GM12878 (cell line): Measurements from ENCODE around the gene SRSF8. TPM values are rescaled to one million over a fixed set of nuclear protein-coding genes. Genes with fewer than 3 reads are reported as not detected.

Experiments
- BHLHE40 ChIP-seq, 2 experiments: fragments of 450-650 bp in 1 of 2; IDR thresholded peaks; 2 replicates each; pipeline ENCODE4 v1.6.1; 2011 to 2017; ENCODE audit warnings: low read depth in 2 of 2, borderline replicate concordance in 1 of 2, improper control_type of control experiment in 1 of 2, low read length in 1 of 2, mild to moderate bottlenecking in 1 of 2
- DPF2 ChIP-seq: fragments of 450-650 bp; IDR thresholded peaks from 2 replicates; pipeline ENCODE4 v1.6.1; 2017; ENCODE audit warnings: mild to moderate bottlenecking
- EZH2 ChIP-seq: IDR thresholded peaks from 2 replicates; pipeline ENCODE4 v1.6.1; 2012; ENCODE audit warnings: low read depth, mild to moderate bottlenecking, control low read depth, inconsistent platforms, low read length, borderline replicate concordance; ENCODE audit not compliant: control insufficient read depth
- GATAD2B ChIP-seq: fragments of 450-650 bp; conservative IDR thresholded peaks from 2 replicates; pipeline ENCODE4 v1.6.1; 2017; ENCODE audit warnings: low read depth, mild to moderate bottlenecking, moderate library complexity
- HCFC1 ChIP-seq: fragments of 150-350 bp; IDR thresholded peaks from 2 replicates; pipeline ENCODE4 v1.6.1; 2014; ENCODE audit warnings: low read length
- IKZF1 ChIP-seq: fragments of 450-650 bp; conservative IDR thresholded peaks from 2 replicates; pipeline ENCODE4 v1.6.1; 2017; ENCODE audit warnings: antibody characterized with exemption, mild to moderate bottlenecking
- KAT2A ChIP-seq: conservative IDR thresholded peaks from 2 replicates; pipeline ENCODE4 v1.6.1; 2011; ENCODE audit warnings: low read depth, low read length; ENCODE audit not compliant: control insufficient read depth
- NBN ChIP-seq: fragments of 450-650 bp; IDR thresholded peaks from 2 replicates; pipeline ENCODE4 v1.6.1; 2016
- NFIC ChIP-seq: IDR thresholded peaks from 2 replicates; pipeline ENCODE4 v1.6.1; 2012; ENCODE audit warnings: low read depth, mild to moderate bottlenecking, inconsistent platforms, low read length, moderate library complexity
- POLR2A ChIP-seq: IDR thresholded peaks from 2 replicates; pipeline ENCODE4 v1.6.1; 2011; ENCODE audit warnings: low read depth, mild to moderate bottlenecking, low read length
- RBBP5 ChIP-seq: fragments of 200-600 bp; sonication (generic); conservative IDR thresholded peaks from 2 replicates; pipeline ENCODE4 v1.6.1; 2016
- RELB ChIP-seq: fragments of 450-650 bp; IDR thresholded peaks from 2 replicates; pipeline ENCODE4 v1.6.1; 2017; ENCODE audit warnings: low read depth, mild to moderate bottlenecking, moderate library complexity
- TARDBP ChIP-seq: IDR thresholded peaks from 2 replicates; pipeline ENCODE4 v1.6.1; 2016; ENCODE audit warnings: borderline replicate concordance
- TCF7 ChIP-seq: IDR thresholded peaks from 2 replicates; pipeline ENCODE4 v1.6.1; 2014; ENCODE audit warnings: antibody characterized with exemption, borderline replicate concordance
- ZBTB40 ChIP-seq: fragments of 450-650 bp; IDR thresholded peaks from 2 replicates; pipeline ENCODE4 v1.6.1; 2016; ENCODE audit warnings: mild to moderate bottlenecking, moderate library complexity, borderline replicate concordance
- polyA plus RNA-seq, 11 experiments: library from polyadenylated mRNA; depleted of rRNA in 4 of 11; unstranded in 6 of 11; stranded (reverse) in 5 of 11; fragments of >200 nt; fragmentation: Nextera tagmentation in 4 of 11; fragmentation: Illumina TruSeq in 1 of 11; extraction: Ambion mirVana in 4 of 11; extraction: Trizol in 1 of 11; gene quantifications; 1 replicate in 1 of 11; 2 replicates in 10 of 11; pipeline versions ENCODE4 v1.2.1 to v1.2.3, GENCODE V29; 2011 to 2016; ENCODE audit warnings: inconsistent platforms in 2 of 11, missing spikeins in 2 of 11, low read depth in 1 of 11
- total RNA-seq, 4 experiments: library from RNA; depleted of rRNA in 3 of 4; stranded (reverse); fragments of >200 nt in 3 of 4; fragmentation: Illumina TruSeq in 1 of 4; extraction: Trizol in 1 of 4; gene quantifications; 2 replicates each; pipeline versions ENCODE4 v1.2.1 to v1.2.3, GENCODE V29; 2013 to 2021
- TF ChIP-seq, protein P1 (sequence below): fragments of 450-650 bp; formaldehyde crosslinking; IDR thresholded peaks from 2 replicates; pipeline ENCODE4 v1.4.0; 2020; ENCODE audit warnings: mild to moderate bottlenecking, moderate library complexity

Gene SRSF8
- total and polyA plus RNA-seq, 10 of the 15 experiments (the other 5 are each of a cell fraction or from before 2014, with no cell fraction given): 14.2 to 43.1 (median 27.1) TPM

DNA sequence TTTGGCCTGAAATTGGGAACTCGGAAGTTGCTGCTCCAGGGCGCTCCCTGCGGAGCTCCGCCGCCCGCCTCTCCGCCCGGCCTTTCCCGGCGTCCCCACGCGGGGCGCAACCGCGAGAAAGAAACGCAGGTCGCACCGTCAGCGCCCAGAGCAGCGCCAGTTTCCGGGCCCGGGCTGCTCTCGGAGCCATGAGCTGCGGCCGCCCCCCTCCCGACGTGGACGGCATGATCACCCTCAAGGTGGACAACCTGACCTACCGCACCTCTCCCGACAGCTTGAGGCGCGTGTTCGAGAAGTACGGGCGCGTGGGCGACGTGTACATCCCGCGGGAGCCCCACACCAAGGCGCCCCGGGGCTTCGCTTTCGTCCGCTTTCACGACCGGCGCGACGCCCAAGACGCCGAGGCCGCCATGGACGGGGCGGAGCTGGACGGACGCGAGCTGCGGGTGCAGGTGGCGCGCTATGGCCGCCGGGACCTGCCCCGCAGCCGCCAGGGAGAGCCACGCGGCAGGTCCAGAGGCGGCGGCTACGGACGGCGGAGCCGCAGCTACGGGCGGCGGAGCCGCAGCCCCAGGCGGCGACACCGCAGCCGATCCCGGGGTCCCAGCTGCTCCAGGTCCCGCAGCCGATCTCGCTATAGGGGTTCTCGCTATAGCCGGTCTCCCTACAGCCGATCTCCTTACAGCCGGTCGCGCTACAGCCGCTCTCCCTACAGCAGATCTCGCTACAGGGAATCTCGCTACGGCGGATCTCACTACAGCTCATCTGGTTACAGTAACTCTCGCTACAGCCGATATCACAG is 521 bp downstream of the SRSF8 start (continued):
- TF ChIP-seq, protein P1, sequence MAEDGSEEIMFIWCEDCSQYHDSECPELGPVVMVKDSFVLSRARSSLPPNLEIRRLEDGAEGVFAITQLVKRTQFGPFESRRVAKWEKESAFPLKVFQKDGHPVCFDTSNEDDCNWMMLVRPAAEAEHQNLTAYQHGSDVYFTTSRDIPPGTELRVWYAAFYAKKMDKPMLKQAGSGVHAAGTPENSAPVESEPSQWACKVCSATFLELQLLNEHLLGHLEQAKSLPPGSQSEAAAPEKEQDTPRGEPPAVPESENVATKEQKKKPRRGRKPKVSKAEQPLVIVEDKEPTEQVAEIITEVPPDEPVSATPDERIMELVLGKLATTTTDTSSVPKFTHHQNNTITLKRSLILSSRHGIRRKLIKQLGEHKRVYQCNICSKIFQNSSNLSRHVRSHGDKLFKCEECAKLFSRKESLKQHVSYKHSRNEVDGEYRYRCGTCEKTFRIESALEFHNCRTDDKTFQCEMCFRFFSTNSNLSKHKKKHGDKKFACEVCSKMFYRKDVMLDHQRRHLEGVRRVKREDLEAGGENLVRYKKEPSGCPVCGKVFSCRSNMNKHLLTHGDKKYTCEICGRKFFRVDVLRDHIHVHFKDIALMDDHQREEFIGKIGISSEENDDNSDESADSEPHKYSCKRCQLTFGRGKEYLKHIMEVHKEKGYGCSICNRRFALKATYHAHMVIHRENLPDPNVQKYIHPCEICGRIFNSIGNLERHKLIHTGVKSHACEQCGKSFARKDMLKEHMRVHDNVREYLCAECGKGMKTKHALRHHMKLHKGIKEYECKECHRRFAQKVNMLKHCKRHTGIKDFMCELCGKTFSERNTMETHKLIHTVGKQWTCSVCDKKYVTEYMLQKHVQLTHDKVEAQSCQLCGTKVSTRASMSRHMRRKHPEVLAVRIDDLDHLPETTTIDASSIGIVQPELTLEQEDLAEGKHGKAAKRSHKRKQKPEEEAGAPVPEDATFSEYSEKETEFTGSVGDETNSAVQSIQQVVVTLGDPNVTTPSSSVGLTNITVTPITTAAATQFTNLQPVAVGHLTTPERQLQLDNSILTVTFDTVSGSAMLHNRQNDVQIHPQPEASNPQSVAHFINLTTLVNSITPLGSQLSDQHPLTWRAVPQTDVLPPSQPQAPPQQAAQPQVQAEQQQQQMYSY: no peak
- peak; percentile 53; the same call in 1 of the 2 replicates for TF ChIP-seq DPF2
- no peak for TF ChIP-seq TCF7
- no peak for TF ChIP-seq RELB
- TF ChIP-seq NBN: peak; percentile 23
- TF ChIP-seq POLR2A: peak; percentile 90
- TF ChIP-seq ZBTB40: no peak
- peak in 1 of 2 experiments; percentile 51; a peak in 1 of 4 replicates for TF ChIP-seq BHLHE40 (IDR thresholded peaks at IDR 0.05; ENCODE audit: borderline replicate concordance in 1 of 2, low read depth in 2 of 2, low read length in 1 of 2)
- peak; percentile 91 for TF ChIP-seq IKZF1
- TF ChIP-seq NFIC: no peak
- TF ChIP-seq KAT2A: no peak
- TF ChIP-seq HCFC1: no peak
- TF ChIP-seq GATAD2B: peak; percentile 84
- TF ChIP-seq TARDBP: no peak
- no peak for TF ChIP-seq EZH2
- TF ChIP-seq RBBP5: no peak
